ENCODE results near the gene ZNF804B. TPM values are rescaled to one million over a fixed set of nuclear protein-coding genes. Genes with fewer than 3 reads are reported as not detected.

The ZNF804B gene
- total and polyA plus RNA-seq, 2 of the 4 experiments (the other 2 are of a cell fraction): not detected

- no peak for ATAC-seq (ENCODE audit: low read depth)
- no CpG with 5 or more reads among the region's 2 CpGs for WGBS, 2 experiments (ENCODE audit: extremely low coverage in 2 of 2, insufficient read length in 1 of 2)
- POLR2A ChIA-PET (ENCODE audit: unreplicated experiment): no interaction called here
Measured at GRCh38 chr7:89085580-89085979, 326.1 kb downstream of the ZNF804B start.

More at GRCh38 chr7:89085580-89085979, 326.1 kb downstream of the ZNF804B start:
- Histone ChIP-seq H2BK120ac (ENCODE audit: low read depth, low read length) (no peak overlapping the region), H3K9me3 (ENCODE audit: control insufficient read depth, insufficient read depth, low read length) (peaks cover 4% of the 10 kb centered on the region), H3K79me1 (ENCODE audit: low read depth in 1 of 2, low read length in 2 of 2) (no peaks in the 10 kb centered on the region), H3K23ac (ENCODE audit: low read depth, low read length) (no peak overlapping the region), H3K9me1 (ENCODE audit: insufficient read depth, low read length) (no peaks in the 10 kb centered on the region), H2BK15ac (ENCODE audit: low read depth, low read length) (no peak overlapping the region), H3K9ac (ENCODE audit: low read depth, low read length) (no peak overlapping the region), H2BK20ac (ENCODE audit: low read depth, low read length) (no peak overlapping the region), H3K27me3 (ENCODE audit: control insufficient read depth, insufficient read depth, low read length) (no peaks in the 10 kb centered on the region), H4K20me1 (ENCODE audit: insufficient read depth, low read length) (no peaks in the 10 kb centered on the region), H3K18ac (ENCODE audit: low read depth, low read length) (no peak overlapping the region), H2AFZ (replicated peaks; ENCODE audit: low read length, poor library complexity) (no peak overlapping the region), H3K14ac (replicated peaks; ENCODE audit: low read depth, low read length) (no peak overlapping the region), H3K36me3 (ENCODE audit: control insufficient read depth, insufficient read depth, low read length) (no peaks in the 10 kb centered on the region), H4K8ac (ENCODE audit: low read depth in 2 of 2, low read length in 2 of 2) (no peak overlapping the region), H2BK5ac (ENCODE audit: low read depth, low read length, poor library complexity, severe bottlenecking) (no peak overlapping the region), H2AK5ac (ENCODE audit: low read depth, low read length) (no peak overlapping the region), H3K56ac (ENCODE audit: extremely low read depth, insufficient read depth, low read length) (no peak overlapping the region), H3K4me2 (ENCODE audit: low read depth, low read length) (no peak overlapping the region), H4K5ac (ENCODE audit: low read depth, low read length) (no peak overlapping the region), H3K27ac (ENCODE audit: insufficient read depth, low read length) (no peak overlapping the region), H2AK9ac (replicated peaks; ENCODE audit: low read depth, low read length, poor library complexity) (no peak overlapping the region), H3K4me1 (ENCODE audit: control insufficient read depth, insufficient read depth, low read length) (no peaks in the 10 kb centered on the region), H3K4me3 (ENCODE audit: insufficient read depth, low read depth, low read length) (no peak overlapping the region), H4K91ac (ENCODE audit: insufficient read depth, low read depth, low read length) (no peak overlapping the region), H3K4ac (ENCODE audit: low read depth, low read length) (no peak overlapping the region)
- in situ Hi-C loops (cut with MboI; ENCODE audit: low sequenced_read_pairs) (no loop called here), dilution Hi-C loops (cut with HindIII; ENCODE audit: low sequenced_read_pairs, unreplicated experiment) (no loop called here), intact Hi-C loops (cut with micrococcal nuclease) (no loop called here)
- CTCF ChIA-PET: no interaction called here
- TF ChIP-seq MAZ (IDR thresholded peaks at IDR 0.05; ENCODE audit: borderline replicate concordance, low read depth, low read length): no peak
- TF ChIP-seq BHLHE40 (IDR thresholded peaks at IDR 0.05; ENCODE audit: low read depth, low read length): no peak
- no peak for TF ChIP-seq MAFK (IDR thresholded peaks at IDR 0.05; ENCODE audit: low read depth, low read length)
- no peak for TF ChIP-seq RFX5 (IDR thresholded peaks at IDR 0.05; ENCODE audit: low read depth, low read length)
- no peak for TF ChIP-seq CEBPB (IDR thresholded peaks at IDR 0.05; ENCODE audit: low read depth, low read length)
- TF ChIP-seq SMC3 (IDR thresholded peaks at IDR 0.05; ENCODE audit: low read depth, low read length): no peak
- TF ChIP-seq RCOR1 (IDR thresholded peaks at IDR 0.05; ENCODE audit: insufficient replicate concordance, low read length): no peak
- no peak for TF ChIP-seq NFE2L2 (IDR thresholded peaks at IDR 0.05; ENCODE audit: low read depth, low read length)
- no peak for TF ChIP-seq FOS (IDR thresholded peaks at IDR 0.05; ENCODE audit: low read depth, low read length)
- TF ChIP-seq ELK1 (IDR thresholded peaks at IDR 0.05; ENCODE audit: borderline replicate concordance, low read depth, low read length): no peak
- TF ChIP-seq MXI1 (IDR thresholded peaks at IDR 0.05; ENCODE audit: borderline replicate concordance, low read depth, low read length): no peak
- BruUV-seq (replicated peaks): no TSS peak
- DNase-seq: no peak
